Stimulated activated CD4-positive, alpha-beta T cell treated with anti-CD3 and anti-CD28 coated beads, Interleukin-2, amount 100 ng/mL, for 24 hours (primary cell): Measurements from ENCODE around the gene CDH10.

ENCODE experiments used
- DNase-seq, 2 donors: peaks; one replicate each; pipeline ENCODE4 v3.0.0-alpha.2; 2020

CDH10 gene

DNA sequence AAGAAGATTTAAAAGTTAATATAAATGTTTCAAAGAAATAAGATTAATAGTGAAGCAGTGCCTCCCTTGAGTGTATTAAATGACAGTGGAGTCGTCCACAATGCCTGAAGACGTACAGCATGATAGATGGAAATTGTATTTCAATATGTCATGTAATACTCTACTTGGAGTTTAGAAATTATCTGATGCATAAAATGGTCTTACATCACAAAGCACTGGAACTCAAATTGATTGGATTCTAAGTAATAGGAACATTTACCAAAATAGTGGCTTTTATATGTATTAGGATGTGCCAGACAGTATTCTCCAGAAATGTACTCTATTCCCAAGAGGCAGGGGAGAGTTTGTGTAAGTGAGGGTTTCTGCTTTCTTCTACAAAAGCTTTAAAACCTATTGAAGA lies 49.4 kb downstream of the CDH10 start:
- no peak for DNase-seq

DNA sequence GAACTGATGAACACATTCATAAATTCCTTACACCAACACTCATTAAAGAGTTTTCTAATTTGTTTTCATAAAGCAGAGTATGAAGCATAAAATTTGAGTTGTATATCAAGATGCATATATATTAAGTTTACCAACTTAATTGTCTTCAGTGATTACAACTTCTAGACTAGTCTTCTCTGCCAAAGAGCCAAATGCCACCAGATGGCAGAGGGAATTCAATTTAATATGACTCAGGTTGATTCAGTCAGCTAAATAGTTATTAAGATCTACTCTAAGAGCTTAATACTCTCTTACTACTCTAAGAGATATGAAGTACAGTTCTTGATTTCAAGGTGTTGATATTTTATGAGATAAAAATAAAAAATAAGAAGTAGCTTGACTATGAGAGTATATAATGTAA lies 53.4 kb downstream of the CDH10 start:
- DNase-seq = no peak

DNA sequence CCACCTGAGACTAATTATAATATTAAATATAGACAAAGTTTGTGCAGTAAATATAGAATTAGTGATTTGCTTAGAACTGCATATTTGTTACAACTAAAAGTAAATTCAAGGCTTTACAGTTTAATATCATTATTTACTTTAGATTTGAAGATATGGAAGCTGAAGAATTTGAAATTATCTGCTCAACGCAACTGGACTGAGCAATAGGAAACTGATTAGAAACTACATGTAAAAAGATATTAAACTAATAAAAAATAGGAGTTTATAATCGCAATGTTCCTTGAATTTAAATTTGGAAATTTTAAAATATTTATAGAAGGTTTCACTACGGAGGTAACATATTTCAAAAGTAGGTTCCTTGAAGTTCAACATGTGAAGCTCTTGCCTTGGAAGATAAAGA lies 55.2 kb downstream of the CDH10 start:
- no peak for DNase-seq

DNA sequence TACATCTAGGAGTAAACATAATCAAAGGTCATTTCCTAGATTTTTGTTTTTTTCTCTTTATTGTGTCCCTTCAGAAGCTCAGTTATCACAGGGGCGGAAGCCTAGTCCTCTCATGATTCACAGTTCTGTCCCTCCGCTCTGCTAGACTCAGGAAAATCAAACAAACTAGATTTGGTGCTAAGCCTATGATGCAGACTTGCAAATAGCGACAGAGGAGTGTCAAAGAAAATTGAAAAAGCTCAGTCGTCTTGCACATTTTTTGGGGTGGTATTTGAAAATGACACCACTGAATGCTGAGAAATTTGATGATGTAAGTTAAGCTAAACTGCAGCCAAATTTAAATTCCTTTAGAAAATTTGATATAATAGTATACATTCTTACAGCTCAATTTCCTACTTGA lies 59.0 kb downstream of the CDH10 start:
- DNase-seq = no peak

DNA sequence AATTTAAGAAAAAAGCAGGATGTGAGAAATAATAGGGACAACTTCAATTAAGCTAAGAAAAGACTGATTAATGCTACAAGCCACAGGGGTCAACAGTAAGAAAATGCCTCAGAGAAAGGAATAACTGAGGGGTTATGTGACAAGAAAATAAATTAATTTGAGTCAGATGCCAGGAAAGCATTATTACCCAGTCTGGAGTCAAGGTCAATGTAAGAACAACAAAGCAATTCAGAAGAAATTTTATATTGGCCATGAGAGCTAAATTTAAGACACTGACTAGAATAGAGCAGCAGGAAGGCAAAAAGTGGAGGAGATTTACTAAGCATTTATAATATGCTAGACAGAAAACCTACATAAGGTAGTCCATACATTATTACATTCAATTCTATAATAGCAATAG lies 73.5 kb downstream of the CDH10 start:
- no peak for DNase-seq

DNA sequence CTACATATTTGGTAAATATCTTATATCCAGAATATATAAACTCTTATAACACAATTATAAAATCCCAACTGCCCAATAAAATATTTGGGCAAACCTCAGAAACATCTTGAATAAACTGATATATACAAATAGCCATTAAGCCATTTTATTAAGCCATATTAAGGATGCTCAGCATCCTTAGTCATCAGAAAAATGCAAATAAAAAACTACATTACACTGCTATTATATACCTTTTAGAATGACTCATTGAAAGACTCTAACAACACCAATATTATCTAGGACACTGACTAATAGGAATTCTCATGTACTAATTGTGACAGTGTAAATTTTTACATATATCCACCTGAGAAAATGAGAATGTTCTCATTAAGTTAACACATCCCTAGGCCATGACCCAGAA lies 77.8 kb downstream of the CDH10 start:
- DNase-seq = no peak

DNA sequence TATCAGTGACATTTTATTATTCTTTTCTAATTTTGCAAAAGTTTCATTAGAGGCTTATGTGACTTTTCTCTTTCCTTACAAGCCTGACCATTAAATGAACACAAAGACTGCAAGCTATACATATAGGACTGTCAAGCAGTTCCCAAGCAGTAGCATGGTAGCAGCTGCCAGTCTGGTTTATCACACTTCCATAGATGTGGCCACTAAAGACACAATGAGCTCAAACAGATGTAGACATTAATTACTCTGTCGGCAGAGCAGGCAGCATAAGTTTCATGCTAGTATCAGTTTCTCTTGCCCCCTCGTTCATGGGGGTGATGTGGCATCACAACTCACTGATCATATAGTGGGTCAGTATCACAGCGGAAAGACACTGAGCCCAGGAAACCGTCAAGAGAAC lies 89.5 kb downstream of the CDH10 start:
- DNase-seq = no peak

DNA sequence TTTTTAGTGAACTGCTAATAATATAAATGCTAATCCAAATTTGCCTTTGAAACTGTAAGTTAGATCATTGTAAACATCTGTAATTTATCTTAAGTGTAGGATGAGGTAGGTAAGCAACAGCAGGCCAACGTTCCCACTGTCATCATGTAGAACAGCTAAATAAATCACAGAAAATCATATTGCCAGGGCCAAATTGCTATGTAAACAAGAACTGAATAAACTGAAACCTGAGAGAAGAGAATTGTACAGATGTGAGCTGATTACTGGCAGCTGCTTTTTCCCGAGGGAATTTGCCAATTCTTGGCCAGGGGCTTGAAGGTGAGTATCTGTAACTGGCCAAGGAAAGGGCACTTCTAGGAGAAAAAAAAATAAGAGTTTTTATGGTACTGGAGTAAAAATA lies 97.6 kb downstream of the CDH10 start:
- DNase-seq = no peak

DNA sequence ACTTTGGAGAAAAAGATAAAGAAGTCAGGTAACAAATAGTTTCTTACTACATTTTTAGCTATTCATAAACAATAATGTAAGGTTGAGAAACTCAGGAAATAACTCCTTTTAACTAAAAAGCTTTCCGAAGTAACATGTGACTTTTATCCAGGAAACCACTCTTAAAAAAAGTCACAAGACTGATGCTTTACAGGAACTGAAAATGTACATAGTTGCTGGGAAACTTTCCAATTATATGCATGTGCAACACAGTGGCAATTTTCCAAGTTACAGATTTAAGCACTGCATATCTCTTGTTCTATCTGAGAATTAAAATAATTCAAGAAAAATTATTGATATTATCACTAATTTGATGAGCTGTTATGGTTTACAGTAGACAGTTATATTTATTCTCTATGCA lies 105.2 kb downstream of the CDH10 start:
- no peak for DNase-seq

DNA sequence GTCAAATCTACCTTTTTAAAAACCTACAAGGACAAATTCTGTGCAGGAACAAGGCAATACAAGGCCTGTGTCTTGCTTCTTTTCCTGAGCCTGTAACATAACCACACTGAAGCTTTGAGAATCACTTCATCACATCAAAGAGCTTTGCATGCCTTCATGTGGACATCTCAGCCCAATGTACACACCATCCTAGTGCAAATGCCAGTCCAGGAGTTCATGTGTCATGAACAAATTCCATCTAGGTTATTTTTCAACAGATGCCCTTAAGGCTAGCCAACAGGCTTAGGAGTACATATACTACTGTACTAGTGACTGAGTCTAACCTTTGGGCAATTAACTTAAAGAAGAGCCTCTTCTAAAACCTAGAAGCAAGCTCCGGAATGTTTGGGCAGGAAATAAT lies 106.4 kb downstream of the CDH10 start:
- DNase-seq = no peak

DNA sequence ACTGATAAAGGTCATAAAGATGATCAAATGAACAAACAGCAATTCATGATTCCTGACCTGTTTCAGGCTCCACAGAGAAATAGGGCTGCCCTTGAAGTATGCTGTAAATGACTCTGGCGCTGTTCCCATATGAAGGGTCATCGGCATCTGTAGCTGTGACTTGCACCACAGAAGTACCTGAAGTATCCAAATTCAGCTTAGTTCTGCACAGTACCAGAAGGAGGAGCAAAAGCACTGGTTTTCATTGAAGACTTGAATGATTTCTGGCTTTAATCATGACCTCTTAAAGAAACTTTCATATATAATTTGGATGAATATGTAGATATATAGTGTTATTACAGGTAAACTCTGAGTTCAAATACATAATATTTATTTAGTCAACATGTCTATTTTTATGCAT lies 109.1 kb downstream of the CDH10 start:
- no peak for DNase-seq

DNA sequence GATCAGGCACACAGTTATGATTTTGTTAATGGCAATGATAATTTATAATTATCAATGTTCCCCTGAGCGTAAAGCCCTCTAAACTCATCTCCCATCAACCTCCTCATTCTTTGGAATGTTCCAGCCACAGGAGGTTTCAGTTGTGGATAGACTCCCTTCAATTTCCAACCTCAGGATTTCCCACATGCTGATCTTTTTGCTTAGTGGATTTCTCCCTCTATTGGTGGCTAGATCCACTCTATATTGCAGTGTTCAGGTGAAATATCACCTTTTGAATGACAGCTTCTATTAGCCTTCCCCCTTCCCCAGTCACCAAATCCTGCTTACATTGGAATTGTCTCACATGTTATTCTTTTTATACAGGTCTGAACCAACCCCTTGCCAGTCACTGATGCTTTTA lies 113.9 kb downstream of the CDH10 start:
- DNase-seq = no peak

DNA sequence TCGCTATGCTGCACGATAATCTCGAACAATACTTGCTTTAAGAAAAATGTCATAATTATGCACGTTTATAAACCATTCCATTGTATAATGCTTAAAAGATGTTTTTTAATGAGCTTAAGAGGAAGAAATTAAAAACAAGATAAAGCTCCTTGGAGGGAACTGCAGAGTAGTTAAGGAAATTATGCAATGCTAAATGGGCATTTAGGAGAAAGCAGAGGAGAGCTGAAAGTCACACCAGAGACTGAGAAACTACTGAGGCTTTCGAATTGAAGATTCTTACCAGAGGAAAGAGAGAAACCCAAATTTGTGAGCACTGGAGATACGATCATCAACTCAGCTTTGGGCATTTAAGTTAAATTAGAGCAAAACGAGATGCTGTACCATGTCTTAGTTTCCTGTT lies 119.4 kb downstream of the CDH10 start:
- no peak for DNase-seq

DNA sequence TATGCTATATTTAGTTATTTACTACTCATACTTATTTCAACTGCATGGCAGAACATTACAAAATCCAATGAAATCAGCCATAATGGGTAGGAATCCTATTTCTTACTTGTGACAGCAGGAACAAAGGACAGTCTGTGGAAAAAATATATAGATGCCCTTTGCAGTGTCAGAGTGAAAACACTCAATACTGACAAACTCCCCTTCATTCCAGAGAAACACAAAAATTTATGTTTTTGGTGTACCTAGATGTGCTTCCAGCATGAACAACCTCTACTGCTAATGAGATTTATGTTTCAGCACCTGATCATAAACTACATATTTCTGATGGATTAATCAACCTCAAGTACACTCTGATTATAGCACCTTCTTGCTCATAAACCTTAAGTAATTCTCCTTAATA lies 132.4 kb downstream of the CDH10 start:
- DNase-seq = no peak

DNA sequence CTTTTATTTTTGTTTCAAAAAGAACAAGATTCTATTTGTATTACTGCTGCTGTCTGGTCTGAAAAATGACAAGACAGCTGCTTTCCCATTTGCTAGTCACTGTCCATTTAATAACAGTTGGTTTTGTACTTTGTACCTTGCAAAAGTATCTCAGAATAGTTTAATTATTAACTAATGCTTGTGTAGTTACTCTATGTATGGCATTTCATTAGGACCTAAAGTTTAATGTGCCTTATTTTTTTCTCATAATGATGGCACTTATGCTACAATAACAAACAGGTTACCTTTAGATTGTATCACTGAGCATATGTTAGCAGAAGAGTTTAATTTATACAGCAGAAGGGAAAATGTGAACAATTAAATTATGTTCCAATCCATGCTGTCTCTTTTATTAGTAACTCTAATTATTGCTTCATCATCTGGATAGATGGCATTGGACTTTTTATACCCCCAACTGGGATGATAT lies 134.2 kb downstream of the CDH10 start:
- DNase-seq = no peak

DNA sequence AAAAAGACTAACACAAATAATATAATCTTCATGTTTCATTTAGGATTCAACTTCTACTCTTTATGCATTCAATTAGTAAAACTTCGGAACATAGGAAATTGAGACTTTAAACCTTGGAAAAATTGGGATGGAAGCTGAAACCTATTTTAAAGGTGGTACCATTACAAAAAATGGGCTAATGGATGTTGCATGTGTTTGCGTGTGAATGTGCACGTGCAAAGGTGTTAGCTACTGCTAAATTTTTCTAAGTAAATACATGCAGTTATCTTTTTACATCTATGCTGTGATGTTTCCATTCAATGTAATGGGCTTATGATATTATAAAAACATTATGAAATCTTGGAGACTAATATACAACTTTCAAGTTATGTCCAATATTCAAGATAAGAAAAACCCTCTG lies 134.8 kb downstream of the CDH10 start:
- no peak for DNase-seq

DNA sequence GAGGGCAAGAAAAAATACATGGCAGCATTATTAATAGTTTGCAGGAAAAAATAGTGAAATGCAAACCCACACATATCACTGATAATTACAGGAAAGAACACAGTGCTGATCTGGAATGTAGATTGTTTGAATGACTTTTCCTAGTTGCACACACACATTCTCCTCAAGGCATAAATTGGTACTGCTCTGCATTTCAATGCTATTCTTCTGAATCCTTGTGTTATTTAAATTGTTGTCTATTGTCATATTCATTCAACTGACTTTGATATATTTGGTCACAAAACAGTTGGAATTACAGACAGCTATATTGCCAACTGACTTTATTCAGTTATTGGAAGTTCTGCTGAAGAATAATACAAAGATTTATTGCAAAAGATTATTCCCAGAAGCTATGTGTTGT lies 139.5 kb downstream of the CDH10 start:
- DNase-seq = no peak

DNA sequence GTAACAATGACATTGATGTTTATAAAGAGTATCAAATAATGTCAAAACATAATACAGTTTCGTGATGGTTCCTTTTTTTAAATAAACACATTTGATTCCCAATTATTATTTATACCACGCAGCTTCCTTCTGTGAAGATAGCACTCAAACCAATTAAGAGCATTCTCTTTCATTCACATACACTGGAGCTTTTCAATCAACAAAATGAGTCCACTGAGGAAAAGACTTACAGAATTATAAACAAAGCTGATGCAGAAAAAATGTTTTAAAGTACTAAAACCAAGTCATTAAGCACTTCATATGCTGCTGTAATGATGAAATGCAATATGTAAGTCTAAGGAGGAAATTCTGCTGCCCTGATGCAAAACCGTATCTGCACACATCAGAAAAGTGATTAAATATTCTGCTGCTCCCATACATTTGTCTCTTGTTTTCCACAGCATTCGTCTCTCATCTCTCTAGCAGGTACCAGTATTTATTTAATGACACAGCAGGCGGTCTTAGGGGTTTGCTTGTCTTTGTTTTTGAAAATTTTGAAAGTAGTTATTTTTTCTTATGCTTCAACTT lies 147.1 kb downstream of the CDH10 start:
- DNase-seq = no peak

DNA sequence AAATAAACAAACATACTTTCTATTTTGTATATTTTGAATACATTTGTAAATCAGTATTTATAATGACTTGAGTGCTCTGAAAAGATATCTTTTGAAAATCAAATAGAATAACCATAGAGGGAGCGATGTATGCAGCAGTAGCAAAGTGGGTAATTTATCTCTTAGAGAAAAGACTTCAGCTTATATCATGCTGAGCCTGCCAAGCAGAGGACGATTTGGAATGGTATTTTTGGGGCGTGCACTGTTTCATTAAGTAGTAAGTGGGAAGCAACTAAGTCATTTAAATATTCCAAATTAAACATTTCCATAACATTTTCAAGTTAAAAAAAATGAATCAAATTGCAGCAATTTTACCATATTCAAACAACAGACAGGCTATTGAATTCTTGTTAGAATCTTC lies 147.6 kb downstream of the CDH10 start:
- no peak for DNase-seq

DNA sequence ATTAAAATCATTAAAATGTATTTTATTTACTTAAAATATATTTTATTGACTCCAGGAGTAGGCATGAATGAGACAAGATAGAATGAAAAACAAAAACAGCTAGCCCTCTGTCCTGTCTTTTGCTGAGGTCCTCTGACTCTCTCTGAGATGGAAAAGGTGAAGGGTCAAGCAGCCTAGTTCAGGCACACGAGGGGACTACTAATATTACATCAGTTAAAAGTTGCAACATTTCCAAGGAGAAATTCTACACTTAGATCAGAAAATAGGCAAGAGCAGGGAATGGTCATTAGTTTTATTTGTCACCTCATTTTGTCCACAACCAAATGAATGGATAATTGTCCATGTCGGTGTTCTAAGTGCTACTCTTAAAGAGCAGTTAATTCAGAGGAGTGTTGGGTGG lies 148.5 kb downstream of the CDH10 start:
- no peak for DNase-seq

DNA sequence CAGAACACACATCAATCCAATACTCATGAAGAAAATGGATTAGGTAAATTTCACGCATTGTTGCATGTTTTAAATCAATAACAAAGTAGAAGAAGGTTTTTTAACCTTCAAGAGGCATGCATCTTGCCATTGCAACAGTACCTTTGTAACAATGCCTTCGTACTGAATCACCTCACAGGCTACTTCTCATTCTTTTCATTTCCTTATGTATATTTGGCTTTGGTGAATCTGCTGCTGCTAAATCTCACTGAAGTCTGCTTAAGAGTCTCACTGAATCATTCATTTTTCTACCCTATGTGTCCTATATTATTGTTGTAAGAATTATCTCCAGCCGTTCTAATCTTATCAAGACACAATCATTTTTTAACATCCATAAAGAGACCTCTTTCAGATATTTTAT lies 152.5 kb downstream of the CDH10 start:
- no peak for DNase-seq

DNA sequence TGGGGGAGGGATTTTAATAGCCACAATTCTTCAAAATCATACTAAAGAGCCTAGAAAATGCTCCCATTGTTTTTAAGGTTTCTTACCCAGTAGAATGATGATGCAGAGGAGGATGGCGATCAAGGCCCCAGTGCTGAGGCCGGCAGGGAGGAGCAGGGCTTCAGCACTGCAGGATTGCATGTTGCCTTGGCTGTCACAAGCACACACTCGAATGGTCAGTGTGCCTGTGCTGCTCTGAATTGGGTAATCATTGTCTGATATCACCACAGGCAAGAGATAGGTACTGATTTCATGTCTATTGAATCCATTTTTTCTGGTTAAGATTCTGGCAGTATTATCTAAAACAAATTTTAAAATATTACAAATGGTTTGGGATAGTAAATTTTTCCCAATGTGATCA lies 153.3 kb downstream of the CDH10 start:
- DNase-seq = no peak

DNA sequence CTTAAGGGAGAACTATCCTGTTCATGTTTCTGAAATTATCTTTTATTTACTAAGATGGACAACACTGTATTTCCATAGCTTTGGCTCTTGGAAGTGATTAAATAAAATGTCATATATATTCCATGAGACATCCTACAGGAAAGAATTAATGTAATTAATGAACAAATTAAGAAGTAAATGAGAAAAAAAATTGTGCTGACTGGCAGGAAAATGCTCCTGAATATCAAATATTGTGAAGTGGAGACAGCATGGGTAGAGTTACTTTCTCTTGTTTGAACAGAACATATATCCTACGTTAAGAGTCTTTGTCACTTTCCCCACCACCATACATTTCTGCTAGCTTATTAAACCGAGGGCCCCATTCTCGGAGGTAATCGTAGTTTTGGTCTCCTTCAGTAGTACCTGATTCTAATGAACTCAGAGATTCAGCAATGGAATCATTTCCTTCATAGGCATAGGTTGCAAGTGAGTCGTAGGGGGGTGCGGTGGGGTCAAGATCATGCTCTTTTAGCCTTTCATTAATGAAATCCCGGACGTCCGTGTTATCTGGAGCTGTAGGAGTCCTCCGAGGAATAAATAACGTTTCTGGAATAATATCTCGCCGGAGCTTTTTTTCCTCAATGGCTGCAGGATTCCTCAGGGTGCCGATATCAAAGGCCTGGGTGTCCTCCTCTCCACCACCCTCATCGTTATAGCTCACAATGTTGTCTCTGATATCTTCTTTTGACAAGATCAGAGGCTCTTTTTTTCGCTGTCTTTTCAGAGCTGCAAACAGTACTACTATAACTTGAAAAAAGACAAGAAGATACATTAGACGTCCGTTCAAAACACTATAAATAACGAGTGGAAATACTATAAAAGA lies 157.2 kb downstream of the CDH10 start:
- DNase-seq = no peak

DNA sequence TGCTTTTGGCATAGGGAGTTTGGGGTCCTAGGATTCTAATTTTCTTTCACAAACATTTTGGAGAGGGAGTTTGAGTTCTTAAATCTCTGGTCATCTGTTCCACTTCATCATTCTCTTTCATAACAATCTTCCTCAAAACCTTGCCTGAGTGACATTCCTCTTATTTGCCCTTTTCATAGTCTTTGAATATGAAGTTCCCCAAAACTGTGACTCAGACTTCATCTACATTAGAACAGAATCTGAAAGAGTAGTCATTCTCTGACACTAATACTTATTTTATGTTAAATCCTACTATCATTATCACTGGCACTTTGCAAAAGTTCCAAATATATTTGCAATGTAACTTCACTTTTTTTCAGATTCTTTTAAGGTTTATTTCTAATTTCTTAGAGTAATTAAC lies 163.8 kb downstream of the CDH10 start:
- no peak for DNase-seq

DNA sequence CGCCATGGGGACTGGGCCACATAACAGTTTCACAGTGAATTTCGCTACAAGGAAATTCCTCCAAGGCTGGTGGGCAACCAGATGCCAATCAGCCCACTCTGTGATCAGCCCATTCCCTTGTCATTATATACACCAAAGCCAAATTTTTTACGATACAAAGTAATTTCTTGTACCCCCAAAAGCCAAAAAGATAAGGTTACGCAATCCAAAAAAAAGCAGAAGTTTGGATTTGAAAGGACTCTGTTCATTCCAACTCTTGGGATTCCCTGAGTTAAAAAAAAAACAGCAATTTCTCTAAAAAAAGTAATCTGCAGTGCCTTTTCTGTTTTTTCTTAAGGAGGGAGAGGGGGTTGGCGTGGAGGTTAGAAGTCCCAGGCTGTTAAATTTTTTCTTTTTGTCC lies 166.8 kb downstream of the CDH10 start:
- no peak for DNase-seq
